Trophoblast cell (in vitro differentiated cells and primary cell): ENCODE data around the gene OR6C70.
"Not testable (repeated sequence)": the region's sequence is repeated elsewhere in the genome, so short reads cannot be mapped to it uniquely, and the experiment has no call there.

Experiments
- DNase-seq, 2 donors: peaks; one replicate each; pipeline ENCODE4 v3.0.0-alpha.2; 2016
- H2AFZ ChIP-seq: 2 replicates; pipeline ENCODE4 v1.6.1; 2013; ENCODE audit warnings: low read length, moderate library complexity, mild to moderate bottlenecking; ENCODE audit not compliant: insufficient read depth, poor library complexity
- H2AK5ac ChIP-seq: 2 replicates; pipeline ENCODE4 v1.6.1; 2013; ENCODE audit warnings: mild to moderate bottlenecking, low read length
- H2BK120ac ChIP-seq: 2 replicates; pipeline ENCODE4 v1.6.1; 2013; ENCODE audit warnings: low read length, mild to moderate bottlenecking, moderate library complexity; ENCODE audit not compliant: insufficient read depth, poor library complexity
- H2BK12ac ChIP-seq: 2 replicates; pipeline ENCODE4 v1.6.1; 2013; ENCODE audit warnings: mild to moderate bottlenecking, low read length, moderate library complexity
- H2BK5ac ChIP-seq: 2 replicates; pipeline ENCODE4 v1.6.1; 2013; ENCODE audit warnings: low read length, low read depth, moderate library complexity, mild to moderate bottlenecking; ENCODE audit not compliant: poor library complexity
- H3K14ac ChIP-seq: 2 replicates; pipeline ENCODE4 v1.6.1; 2013; ENCODE audit warnings: mild to moderate bottlenecking, low read length
- H3K18ac ChIP-seq: 2 replicates; pipeline ENCODE4 v1.6.1; 2013; ENCODE audit warnings: mild to moderate bottlenecking, low read length
- H3K23ac ChIP-seq: 2 replicates; pipeline ENCODE4 v1.6.1; 2013; ENCODE audit warnings: low read length
- H3K27ac ChIP-seq: 2 replicates; pipeline ENCODE4 v1.5.1; 2013; ENCODE audit warnings: low read depth, mild to moderate bottlenecking, inconsistent platforms, low read length, moderate library complexity
- H3K27me3 ChIP-seq: 2 replicates; pipeline ENCODE4 v1.6.1; 2013; ENCODE audit warnings: inconsistent platforms, mild to moderate bottlenecking, low read length, moderate library complexity; ENCODE audit not compliant: insufficient read depth
- H3K36me3 ChIP-seq, 2 experiments: 1 replicate in 1 of 2; 2 replicates in 1 of 2; pipeline ENCODE4 v1.6.1; 2013; ENCODE audit warnings: low read length in 2 of 2, mild to moderate bottlenecking in 2 of 2, moderate library complexity in 1 of 2; ENCODE audit not compliant: insufficient read depth in 2 of 2, control insufficient read depth in 1 of 2
- H3K4ac ChIP-seq: 2 replicates; pipeline ENCODE4 v1.6.1; 2013; ENCODE audit warnings: low read depth, mild to moderate bottlenecking, low read length, moderate library complexity
- H3K4me1 ChIP-seq, 2 experiments: 1 replicate in 1 of 2; 2 replicates in 1 of 2; pipeline ENCODE4 v1.6.1; 2013; ENCODE audit warnings: low read length in 2 of 2, mild to moderate bottlenecking in 2 of 2, moderate library complexity in 1 of 2; ENCODE audit not compliant: insufficient read depth in 2 of 2, control insufficient read depth in 1 of 2
- H3K4me2 ChIP-seq: 2 replicates; pipeline ENCODE4 v1.6.1; 2013; ENCODE audit warnings: inconsistent platforms, mild to moderate bottlenecking, low read length, moderate library complexity
- H3K4me3 ChIP-seq: 2 replicates; pipeline ENCODE4 v1.5.1; 2013; ENCODE audit warnings: mild to moderate bottlenecking, low read depth, low read length, inconsistent platforms
- H3K79me1 ChIP-seq: one replicate; pipeline ENCODE4 v1.6.1; 2013; ENCODE audit warnings: low read length
- H3K79me2 ChIP-seq: 2 replicates; pipeline ENCODE4 v1.6.1; 2013; ENCODE audit warnings: low read length, mild to moderate bottlenecking; ENCODE audit not compliant: control insufficient read depth, insufficient read depth, poor library complexity
- H3K9ac ChIP-seq: 2 replicates; pipeline ENCODE4 v1.6.1; 2013; ENCODE audit warnings: mild to moderate bottlenecking, low read length
- H3K9me3 ChIP-seq: 2 replicates; pipeline ENCODE4 v1.6.1; 2013; ENCODE audit warnings: low read depth, mild to moderate bottlenecking, control low read depth, inconsistent platforms, low read length; ENCODE audit not compliant: insufficient read depth
- H4K12ac ChIP-seq: 2 replicates; pipeline ENCODE4 v1.6.1; 2013; ENCODE audit warnings: low read depth, mild to moderate bottlenecking, low read length, moderate library complexity
- H4K8ac ChIP-seq: 2 replicates; pipeline ENCODE4 v1.6.1; 2013; ENCODE audit warnings: low read depth, mild to moderate bottlenecking, low read length, moderate library complexity
- H4K91ac ChIP-seq: one replicate; pipeline ENCODE4 v1.6.1; 2013; ENCODE audit warnings: low read depth, mild to moderate bottlenecking, low read length, moderate library complexity
- WGBS: extraction: QIAGEN DNeasy Blood & Tissue Kit; methylation state at CpG from one replicate; pipeline ENCODE4 v1.1.7; 2013; ENCODE audit warnings: missing lambda C conversion rate; ENCODE audit not compliant: insufficient read length, insufficient coverage; ENCODE audit errors: extremely low coverage; 5-methylcytosine and 5-hydroxymethylcytosine counted together

OR6C70 gene

DNA sequence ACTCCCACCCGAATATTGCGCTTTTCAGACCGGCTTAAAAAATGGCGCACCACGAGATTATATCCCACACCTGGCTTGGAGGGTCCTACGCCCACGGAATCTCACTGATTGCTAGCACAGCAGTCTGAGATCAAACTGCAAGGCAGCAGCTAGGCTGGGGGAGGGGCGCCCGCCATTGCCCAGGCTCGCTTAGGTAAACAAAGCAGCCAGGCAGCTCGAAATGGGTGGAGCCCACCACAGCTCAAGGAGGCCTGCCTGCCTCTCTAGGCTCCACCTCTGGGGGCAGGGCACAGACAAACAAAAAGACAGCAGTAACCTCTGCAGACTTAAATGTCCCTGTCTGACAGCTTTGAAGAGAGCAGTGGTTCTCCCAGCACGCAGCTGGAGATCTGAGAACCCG lies 14.3 kb upstream of the OR6C70 start:
- not testable (repeated sequence) for H2BK12ac ChIP-seq, H2AK5ac ChIP-seq, H2BK5ac ChIP-seq, H3K27ac ChIP-seq, H2BK120ac ChIP-seq, H3K18ac ChIP-seq, H3K4ac ChIP-seq, H3K79me2 ChIP-seq, H3K9me3 ChIP-seq, H2AFZ ChIP-seq, H3K4me3 ChIP-seq, H4K91ac ChIP-seq, H3K36me3 ChIP-seq, H4K8ac ChIP-seq, H3K27me3 ChIP-seq, H4K12ac ChIP-seq, H3K14ac ChIP-seq, H3K4me1 ChIP-seq, H3K9ac ChIP-seq, H3K79me1 ChIP-seq, H3K4me2 ChIP-seq, DNase-seq, H3K23ac ChIP-seq
- WGBS, result no CpG with 5 or more reads among the region's 13 CpGs

DNA sequence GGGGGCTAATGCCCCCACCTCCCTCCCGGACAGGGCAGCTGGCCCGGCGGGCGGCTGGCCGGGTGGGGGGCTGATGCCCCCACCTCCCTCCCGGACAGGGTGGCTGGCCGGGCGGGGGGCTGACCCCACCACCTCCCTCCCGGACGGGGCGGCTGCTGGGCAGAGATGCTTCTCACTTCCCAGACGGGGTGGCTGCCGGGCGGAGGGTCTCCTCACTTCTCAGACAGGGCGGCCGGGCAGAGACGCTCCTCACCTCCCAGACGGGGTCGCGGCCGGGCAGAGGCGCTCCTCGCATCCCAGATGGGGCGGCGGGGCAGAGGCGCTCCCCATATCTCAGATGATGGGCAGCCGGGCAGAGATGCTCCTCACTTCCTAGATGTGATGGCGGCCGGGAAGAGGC lies 9.2 kb upstream of the OR6C70 start:
- H3K79me1 ChIP-seq, H3K4me1 ChIP-seq, H4K12ac ChIP-seq, H3K27me3 ChIP-seq, H3K9me3 ChIP-seq, H3K27ac ChIP-seq, H3K4ac ChIP-seq, H4K91ac ChIP-seq, H3K18ac ChIP-seq, H3K4me2 ChIP-seq, H3K79me2 ChIP-seq, H4K8ac ChIP-seq, H2BK120ac ChIP-seq, H3K23ac ChIP-seq, DNase-seq, H2BK5ac ChIP-seq, H2AK5ac ChIP-seq, H2AFZ ChIP-seq, H3K14ac ChIP-seq, H3K4me3 ChIP-seq, H2BK12ac ChIP-seq, H3K9ac ChIP-seq, H3K36me3 ChIP-seq: not testable (repeated sequence)
- WGBS, result no CpG with 5 or more reads among the region's 29 CpGs

GRCh38 chr12:55472264-55472663 lies 2.3 kb upstream of the OR6C70 start:
- Histone ChIP-seq H2BK5ac (no peak overlapping the region), H4K8ac (no peak overlapping the region), H3K79me1 (no peaks in the 10 kb centered on the region), H3K79me2 (no peaks in the 10 kb centered on the region), H3K27ac (no peak overlapping the region), H3K4me3 (no peak overlapping the region), H4K91ac (no peak overlapping the region), H3K18ac (no peak overlapping the region), H3K4me1 (no peaks in the 10 kb centered on the region), H3K9ac (no peak overlapping the region), H2BK120ac (no peak overlapping the region), H2AFZ (no peak overlapping the region), H2AK5ac (no peak overlapping the region), H3K4ac (no peak overlapping the region), H3K27me3 (no peaks in the 10 kb centered on the region), H3K4me2 (no peak overlapping the region), H3K23ac (no peak overlapping the region), H3K36me3 (no peaks in the 10 kb centered on the region), H4K12ac (no peak overlapping the region), H3K14ac (no peak overlapping the region), H2BK12ac (no peak overlapping the region), H3K9me3 (no peaks in the 10 kb centered on the region)
- DNase-seq, result no peak
- WGBS, result no CpG with 5 or more reads among the region's 1 CpG

GRCh38 chr12:55469291-55469690 lies 647 bp downstream of the OR6C70 start:
- Histone ChIP-seq H3K36me3 (no peaks in the 10 kb centered on the region), H3K4me1 (no peaks in the 10 kb centered on the region), H3K9me3 (no peaks in the 10 kb centered on the region), H2AFZ (no peak overlapping the region), H4K8ac (no peak overlapping the region), H3K27me3 (no peaks in the 10 kb centered on the region), H2BK120ac (no peak overlapping the region), H3K4me2 (no peak overlapping the region), H4K12ac (no peak overlapping the region), H3K9ac (no peak overlapping the region), H2BK12ac (no peak overlapping the region), H3K79me1 (no peaks in the 10 kb centered on the region), H2BK5ac (no peak overlapping the region), H3K4me3 (no peak overlapping the region), H3K79me2 (no peaks in the 10 kb centered on the region), H3K23ac (no peak overlapping the region), H4K91ac (no peak overlapping the region), H2AK5ac (no peak overlapping the region), H3K4ac (no peak overlapping the region), H3K27ac (no peak overlapping the region), H3K14ac (no peak overlapping the region), H3K18ac (no peak overlapping the region)
- DNase-seq, result no peak
- WGBS, result no CpG with 5 or more reads among the region's 2 CpGs
